GM19043 (cell line): Measurements from ENCODE around the gene TAS2R60.
A peak's percentile ranks its signal among the peaks of the same experiment; 100 is the strongest.
"Not testable (repeated sequence)": the region's sequence is repeated elsewhere in the genome, so short reads cannot be mapped to it uniquely, and the experiment has no call there.

Experiments used
- ATAC-seq: cut with Tn5 transposase; IDR thresholded peaks from one replicate; pipeline ENCODE4 v1.9.1; 2021; ENCODE audit warnings: low read depth; ENCODE audit not compliant: unreplicated experiment

The TAS2R60 gene

DNA sequence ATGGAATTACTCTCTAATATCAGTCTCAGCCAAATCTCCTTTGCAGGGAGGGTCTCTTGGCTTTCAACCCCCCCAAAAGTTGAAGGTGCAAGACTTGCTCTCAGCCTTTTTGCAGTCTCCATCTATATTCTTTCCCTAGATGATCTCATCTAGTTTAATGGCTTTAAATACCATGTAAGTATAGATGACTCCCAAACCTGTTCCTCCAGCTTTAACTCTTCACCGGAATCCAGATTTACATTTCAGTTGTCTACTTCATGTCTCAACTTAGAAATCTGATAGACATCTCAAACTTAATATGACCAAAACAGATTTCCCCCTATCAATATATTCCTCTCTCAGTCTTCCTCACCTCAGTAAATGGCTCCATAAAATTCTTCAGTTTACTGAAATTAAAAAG, 24.5 kb downstream of the TAS2R60 start:
- ATAC-seq = no peak

GRCh38 chr7:143472071-143472689, 28.9 kb downstream of the TAS2R60 start:
- not testable (repeated sequence) for ATAC-seq

- ATAC-seq = no peak
These were observed 34.4 kb downstream of the TAS2R60 start, which contains the start of gene TAS2R41 for GRCh38 chr7:143477501-143478150. Gene TAS2R41 (plus strand): TSS chr7:143477873. CDS start chr7:143477873, 0 bp downstream.

DNA sequence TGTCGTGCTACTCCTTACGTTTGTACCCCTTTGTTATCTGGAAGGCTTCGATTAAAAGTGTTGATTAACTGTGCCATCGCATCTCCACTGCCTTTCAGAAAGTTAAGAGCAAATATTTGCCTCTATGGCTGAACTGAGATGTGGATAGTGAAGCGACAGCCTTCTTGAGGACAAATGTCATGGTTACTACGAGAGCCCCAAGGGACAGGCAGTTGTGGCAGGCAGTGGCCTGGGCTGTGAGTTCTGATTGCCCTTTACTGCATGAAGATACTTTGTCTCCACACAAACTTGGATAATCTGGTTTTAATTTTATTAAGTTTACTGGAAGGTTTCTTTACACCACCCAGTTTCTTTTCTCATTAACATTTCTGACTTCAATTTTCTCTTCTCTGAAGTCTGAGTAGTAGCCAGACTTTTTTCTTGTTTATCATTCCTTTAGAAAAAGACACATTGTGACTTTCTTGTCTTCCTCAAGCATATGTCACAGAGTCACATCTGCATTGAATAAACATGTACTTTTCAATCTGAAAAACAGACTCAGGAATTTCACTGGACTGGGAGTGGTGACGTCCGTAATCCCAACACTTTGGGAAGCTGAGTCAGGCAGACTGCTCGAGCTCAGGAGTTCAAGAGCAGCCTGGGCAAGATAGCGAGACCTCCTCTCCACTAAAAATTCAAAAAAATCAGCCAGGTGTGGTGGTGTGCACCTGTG, 36.0 kb downstream of the TAS2R60 start:
- no peak for ATAC-seq

GRCh38 chr7:143480501-143480900, 37.2 kb downstream of the TAS2R60 start:
- ATAC-seq = no peak

GRCh38 chr7:143484119-143484518, 40.9 kb downstream of the TAS2R60 start:
- ATAC-seq = no peak

DNA sequence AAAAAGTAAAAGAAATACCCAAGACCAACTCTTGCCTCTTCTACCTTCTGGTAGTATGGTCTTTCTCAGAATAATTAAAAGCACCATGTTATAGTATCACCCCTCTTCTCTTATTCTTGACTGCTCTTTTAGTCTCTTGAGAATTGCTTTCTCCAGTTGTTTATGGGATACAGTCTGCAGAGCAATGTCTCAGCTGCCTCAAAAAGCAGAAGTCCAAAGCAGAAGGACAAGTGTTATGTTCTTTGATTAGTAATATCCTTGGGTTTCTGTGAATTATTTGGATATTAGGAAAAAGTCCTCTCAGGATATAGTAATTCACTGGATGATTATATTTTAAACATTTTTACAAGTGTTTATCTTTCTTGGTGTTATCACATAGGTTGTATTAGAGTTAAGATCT, 41.8 kb downstream of the TAS2R60 start:
- ATAC-seq = no peak

DNA sequence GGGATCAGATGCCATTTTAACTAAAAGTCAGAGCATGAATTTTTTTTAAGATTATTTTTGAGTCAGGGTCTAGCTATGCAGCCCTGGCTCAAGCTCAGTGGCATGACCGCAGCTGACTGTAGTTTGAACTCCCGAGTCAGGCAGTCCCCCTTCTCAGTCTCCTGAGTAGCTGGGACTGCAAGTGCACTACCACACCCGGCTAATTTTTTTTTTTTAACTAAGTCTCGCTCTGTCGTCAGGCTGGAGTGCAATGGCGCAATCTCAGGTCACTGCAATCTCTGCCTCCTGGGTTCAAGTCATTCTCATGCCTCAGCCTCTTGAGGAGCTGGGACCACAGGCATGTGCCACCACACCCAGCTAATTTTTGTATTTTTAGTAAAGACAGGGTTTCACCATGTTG, 42.2 kb downstream of the TAS2R60 start:
- ATAC-seq = no peak

GRCh38 chr7:143486266-143486665, 43.0 kb downstream of the TAS2R60 start:
- not testable (repeated sequence) for ATAC-seq

GRCh38 chr7:143487061-143487460, 43.8 kb downstream of the TAS2R60 start:
- ATAC-seq = no peak

DNA sequence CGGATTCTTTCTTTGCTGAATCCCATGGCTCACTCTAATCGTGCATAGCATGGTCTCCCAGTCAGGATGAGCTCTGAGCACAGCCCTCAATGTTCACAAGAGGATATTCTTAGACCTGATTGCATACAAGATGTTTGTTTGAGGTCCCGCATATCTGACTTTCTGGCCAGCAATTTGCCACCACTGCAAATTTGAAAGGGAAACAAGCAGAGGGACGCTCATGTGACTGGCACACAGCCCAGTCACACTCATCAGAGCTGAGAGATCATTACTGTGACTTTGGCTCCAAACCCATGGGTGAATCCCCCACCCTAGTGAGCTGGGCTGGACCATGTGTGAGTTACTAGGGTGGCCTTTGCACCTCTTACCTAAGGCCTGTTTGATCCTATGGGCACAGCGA, 44.3 kb downstream of the TAS2R60 start:
- peak; percentile 47 for ATAC-seq

DNA sequence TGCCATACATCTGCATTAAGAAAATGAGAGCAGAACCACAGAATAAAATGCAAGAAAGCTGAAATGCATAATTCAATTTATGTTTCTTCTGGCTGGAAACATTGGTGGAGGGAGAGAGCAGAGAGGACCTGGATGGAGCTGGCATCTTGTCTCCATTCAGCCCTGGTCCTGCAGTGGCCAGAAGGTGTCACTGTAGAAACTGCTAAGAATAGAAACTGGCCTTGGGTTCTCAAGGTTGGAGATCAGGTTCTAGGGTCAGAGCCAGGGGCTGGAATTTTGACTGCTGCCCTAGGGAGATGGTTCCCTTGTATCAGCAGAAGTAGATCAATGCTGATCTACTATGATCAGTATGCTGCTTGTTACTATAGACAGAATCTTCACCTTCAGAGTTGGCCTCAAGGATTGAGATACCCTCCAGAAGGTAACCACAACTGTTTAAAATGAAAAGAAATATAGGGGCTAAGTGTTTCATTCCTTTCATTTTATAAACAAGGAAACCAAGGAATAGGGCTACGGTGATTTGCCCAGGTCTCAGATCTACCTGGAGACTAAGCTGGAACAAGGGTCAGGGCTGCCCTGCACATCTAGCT, 47.6 kb downstream of the TAS2R60 start:
- ATAC-seq = no peak

DNA sequence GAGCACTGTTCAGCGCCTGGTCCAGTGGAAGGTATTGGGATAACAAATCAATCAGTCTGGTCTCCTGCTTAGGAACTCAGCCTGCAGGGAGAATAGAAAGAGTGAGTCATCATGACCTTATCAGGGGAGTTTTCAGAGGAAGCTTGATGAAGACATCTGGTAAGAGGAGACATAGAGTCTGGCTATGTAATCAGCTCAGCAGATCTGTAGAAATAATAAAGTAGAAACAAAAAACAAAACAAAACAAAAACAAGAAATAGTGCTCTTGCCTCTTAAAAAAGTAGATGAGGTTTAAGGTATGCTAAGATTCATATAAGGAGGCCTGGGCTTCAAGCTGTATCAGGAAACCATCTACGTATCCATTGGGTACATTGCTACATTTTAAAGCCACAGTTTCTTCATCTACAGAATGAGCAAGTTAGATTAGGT, 48.8 kb downstream of the TAS2R60 start:
- no peak for ATAC-seq

DNA sequence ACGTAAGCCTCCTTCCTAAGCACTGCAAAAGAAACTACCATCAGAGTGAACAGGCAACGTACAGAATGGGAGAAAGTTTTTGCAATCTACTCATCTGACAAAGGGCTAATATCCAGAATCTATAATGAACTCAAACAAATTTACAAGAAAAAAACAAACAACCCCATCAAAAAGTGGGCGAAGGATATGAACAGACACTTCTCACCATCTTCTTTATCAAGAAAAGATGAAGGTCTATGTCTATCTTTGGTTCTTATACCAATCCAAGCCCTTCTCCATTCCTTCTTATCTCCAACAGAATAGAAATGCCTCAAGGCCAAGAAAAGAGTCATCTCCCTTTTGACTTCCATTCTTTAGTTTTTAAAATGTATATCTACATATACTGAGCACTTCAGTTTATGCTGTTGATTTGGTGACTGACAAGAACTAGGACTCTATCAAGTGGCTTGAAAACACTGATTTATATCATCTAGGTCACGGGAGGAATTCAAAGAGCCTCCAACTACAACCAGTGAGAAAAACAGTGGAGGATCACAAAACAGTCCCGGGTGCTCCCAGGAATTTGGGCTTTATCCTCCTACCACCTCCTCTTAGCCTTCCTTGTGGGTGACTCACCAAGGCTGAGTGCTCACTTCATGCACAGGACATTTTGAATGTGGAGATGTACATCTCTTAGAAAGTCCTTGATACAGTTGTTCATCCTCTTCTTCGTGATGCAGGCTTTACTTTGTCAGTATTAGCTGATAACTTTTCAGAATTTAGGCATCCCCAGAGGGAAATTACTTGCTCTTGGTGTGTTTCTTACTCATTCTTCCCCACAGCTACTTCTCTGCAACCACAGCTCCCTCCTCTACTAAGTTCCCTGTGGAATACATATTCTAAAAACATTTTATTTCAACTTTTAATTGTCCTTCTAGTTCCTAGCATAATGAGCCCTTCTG, 49.8 kb downstream of the TAS2R60 start:
- no peak for ATAC-seq

DNA sequence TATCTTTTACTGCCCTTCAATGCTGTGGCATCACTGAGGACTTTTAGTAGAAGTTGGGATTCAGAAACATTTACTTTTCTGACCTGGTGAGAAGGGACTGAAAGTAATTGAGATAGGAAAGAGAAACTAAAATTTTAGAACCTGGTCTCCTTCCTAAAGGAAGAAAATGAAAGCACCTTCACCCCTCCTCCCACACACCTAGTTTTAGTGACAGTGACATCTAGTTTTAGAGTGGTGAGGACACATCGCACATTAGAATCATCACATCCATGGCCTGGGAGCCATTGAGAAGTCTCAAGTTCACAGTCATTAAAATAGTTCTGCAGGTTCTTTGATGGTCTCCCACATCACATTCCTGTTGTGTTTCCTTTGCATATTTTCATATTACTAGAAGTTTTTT, 50.5 kb downstream of the TAS2R60 start:
- ATAC-seq = no peak
